Right lobe of liver (tissue), 6 donors: Measurements from ENCODE around the gene ADARB2. TPM values are rescaled to one million over a fixed set of nuclear protein-coding genes. Genes with fewer than 3 reads are reported as not detected.

Source experiments
- ATAC-seq, 4 donors: fragments of 200-7000 bp; cut with Tn5 transposase; one replicate each; pipeline ENCODE4 v1.9.1; 2020; ENCODE audit warnings: mild to moderate bottlenecking in 4 of 4, moderate library complexity in 4 of 4
- DNase-seq, 3 donors: peaks; one replicate each; pipeline ENCODE4 v3.0.0-alpha.2; 2020
- H3K27ac ChIP-seq, 3 donors: fragments of 200-600 bp; one replicate each; pipeline ENCODE4 v1.8.0; 2022
- H3K27me3 ChIP-seq, 2 donors: fragments of 200-600 bp; one replicate each; pipeline ENCODE4 v1.8.0; 2022
- H3K36me3 ChIP-seq, 4 donors: fragments of 200-600 bp; sonication (generic) in 1 of 4; one replicate each; pipeline versions ENCODE4 v1.5.1 to v1.8.0; 2017 to 2022; ENCODE audit warnings: control low read depth in 1 of 4
- H3K4me1 ChIP-seq, 4 donors: fragments of 200-600 bp; sonication (generic) in 1 of 4; one replicate each; pipeline versions ENCODE4 v1.5.1 to v1.8.0; 2017 to 2022; ENCODE audit warnings: control low read depth in 1 of 4
- H3K4me3 ChIP-seq, 3 donors: fragments of 200-600 bp; one replicate each; pipeline ENCODE4 v1.8.0; 2022
- H3K9me3 ChIP-seq, 4 donors: fragments of 200-600 bp; sonication (generic) in 1 of 4; one replicate each; pipeline versions ENCODE4 v1.5.1 to v1.8.0; 2017 to 2022; ENCODE audit warnings: control low read depth in 1 of 4
- POLR2A ChIP-seq: fragments of 450-650 bp; IDR thresholded peaks from one replicate; pipeline ENCODE4 v1.6.1; 2017; ENCODE audit warnings: antibody characterized with exemption, mild to moderate bottlenecking
- WGBS: methylation state at CpG from one replicate; pipeline ENCODE4 v1.1.6; 2018; ENCODE audit warnings: low coverage, low lambda C conversion rate; ENCODE audit not compliant: insufficient coverage; ENCODE audit errors: missing lambda C conversion rate; 5-methylcytosine and 5-hydroxymethylcytosine counted together
- intact Hi-C, 2 donors: fragments of 100-400 bp; cut with DNase I; formaldehyde crosslinking; loops; one replicate each; pipeline versions ENCODE4 v1.11.2 to v1.14.1; 2022
- total RNA-seq, 6 experiments: library from RNA; depleted of rRNA in 2 of 6; stranded (reverse); fragments of >200 nt in 2 of 6; fragmentation: NEBNext Ultra II Directional in 3 of 6; extraction: Animal tissue kit (Norgen Biotek cat#: 25700) in 3 of 6; gene quantifications; one replicate each; pipeline versions ENCODE4 v1.1.0 to v1.2.4, GENCODE V29; 2016 to 2023
- TF ChIP-seq, protein P1 (sequence below), 4 donors: fragments of 200-600 bp in 3 of 4; fragments of 450-650 bp in 1 of 4; IDR thresholded peaks; one replicate each; pipeline versions ENCODE4 v1.5.1 to v1.8.0; 2016 to 2022; ENCODE audit warnings: antibody characterized with exemption in 4 of 4, mild to moderate bottlenecking in 2 of 4
- donor health status: DM: no; HTN: yes; CAD: no.
- donor health status: DM: no; HTN: no; CAD: no.
- donor health status: DM: no; HTN: no; CAD: no.
- donor health status: DM: no; HTN: yes; CAD: no.
- donor health status: DM: no; HTN: yes; CAD: no.

The ADARB2 gene
- total RNA-seq, 6 experiments from 2014 or later, result 0.07 to 0.68 (median 0.42) TPM

DNA sequence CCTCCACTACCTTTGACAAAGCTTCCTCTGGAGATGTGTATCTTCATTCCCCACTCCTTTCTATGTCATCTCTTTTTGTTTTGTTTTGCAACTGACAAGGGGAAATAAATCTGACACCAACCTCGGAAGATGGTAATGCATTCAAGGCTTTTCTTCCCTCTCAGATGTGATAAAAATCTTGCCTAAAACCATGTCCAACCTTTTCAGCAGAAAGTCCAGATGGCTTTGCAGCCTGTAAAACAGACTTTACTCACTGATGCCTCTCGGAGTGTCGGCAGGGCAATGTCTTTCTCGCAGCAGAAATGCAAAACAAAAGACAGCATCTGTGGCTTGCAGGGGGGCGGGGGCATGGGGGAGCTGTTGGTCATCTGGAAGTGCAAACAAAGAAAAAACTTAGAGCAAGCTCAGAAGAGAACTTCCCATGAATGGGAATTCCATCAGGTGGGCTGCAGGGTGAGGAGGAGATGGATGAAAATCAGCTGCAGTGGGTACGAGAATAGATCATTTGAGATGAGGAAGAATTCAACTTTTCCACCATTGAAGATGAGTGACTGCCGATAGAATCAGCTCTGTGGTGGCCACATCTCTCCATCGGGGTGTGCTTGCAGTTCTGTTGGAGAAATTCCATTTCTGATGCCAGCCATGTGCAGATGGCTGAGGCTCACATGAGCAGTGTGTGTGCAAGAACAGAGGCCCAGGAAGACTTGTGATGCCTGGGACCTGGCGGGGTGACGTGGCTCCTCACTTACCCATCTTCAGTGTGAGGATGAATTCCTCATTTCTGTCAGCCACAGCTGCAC is 443.5 kb downstream of the ADARB2 start:
- 29% methylated on average over 9 of the region's 10 CpGs for WGBS
- no peak overlapping the region for H3K4me3 ChIP-seq
- no peak for ATAC-seq
- H3K4me1 ChIP-seq, result no peaks in the 10 kb centered on the region
- H3K9me3 ChIP-seq, result no peaks in the 10 kb centered on the region
- intact Hi-C loops, result no loop called here
- no peaks in the 10 kb centered on the region for H3K27me3 ChIP-seq
- H3K27ac ChIP-seq, result no peak overlapping the region
- DNase-seq, result no peak
- no peaks in the 10 kb centered on the region for H3K36me3 ChIP-seq
- TF ChIP-seq, protein P1, sequence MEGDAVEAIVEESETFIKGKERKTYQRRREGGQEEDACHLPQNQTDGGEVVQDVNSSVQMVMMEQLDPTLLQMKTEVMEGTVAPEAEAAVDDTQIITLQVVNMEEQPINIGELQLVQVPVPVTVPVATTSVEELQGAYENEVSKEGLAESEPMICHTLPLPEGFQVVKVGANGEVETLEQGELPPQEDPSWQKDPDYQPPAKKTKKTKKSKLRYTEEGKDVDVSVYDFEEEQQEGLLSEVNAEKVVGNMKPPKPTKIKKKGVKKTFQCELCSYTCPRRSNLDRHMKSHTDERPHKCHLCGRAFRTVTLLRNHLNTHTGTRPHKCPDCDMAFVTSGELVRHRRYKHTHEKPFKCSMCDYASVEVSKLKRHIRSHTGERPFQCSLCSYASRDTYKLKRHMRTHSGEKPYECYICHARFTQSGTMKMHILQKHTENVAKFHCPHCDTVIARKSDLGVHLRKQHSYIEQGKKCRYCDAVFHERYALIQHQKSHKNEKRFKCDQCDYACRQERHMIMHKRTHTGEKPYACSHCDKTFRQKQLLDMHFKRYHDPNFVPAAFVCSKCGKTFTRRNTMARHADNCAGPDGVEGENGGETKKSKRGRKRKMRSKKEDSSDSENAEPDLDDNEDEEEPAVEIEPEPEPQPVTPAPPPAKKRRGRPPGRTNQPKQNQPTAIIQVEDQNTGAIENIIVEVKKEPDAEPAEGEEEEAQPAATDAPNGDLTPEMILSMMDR (IDR thresholded peaks at IDR 0.05), result no peak
- no peak for TF ChIP-seq POLR2A

DNA sequence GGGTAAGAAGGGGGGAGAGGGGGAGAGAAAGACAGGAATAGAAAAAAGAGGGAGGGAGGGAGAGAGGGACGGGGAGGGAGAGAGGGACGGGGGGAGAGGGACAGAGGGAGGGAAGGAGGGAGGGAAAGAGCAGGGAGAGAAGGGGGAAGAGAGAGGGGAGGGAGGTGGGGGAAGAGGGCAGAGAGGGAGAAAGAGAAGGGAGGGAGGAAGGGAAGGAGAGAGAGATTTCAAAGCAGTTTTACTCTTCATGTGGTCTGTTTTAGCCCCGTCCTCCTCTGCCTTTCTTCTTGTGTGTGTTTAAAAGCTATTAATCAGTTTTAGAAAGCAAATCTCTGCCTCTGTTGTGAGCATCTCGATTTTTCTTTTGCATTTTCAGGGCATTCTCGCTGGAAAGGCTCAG is 444.2 kb downstream of the ADARB2 start:
- no peak for ATAC-seq
- Histone ChIP-seq H3K27ac (no peak overlapping the region), H3K36me3 (no peaks in the 10 kb centered on the region), H3K4me3 (no peak overlapping the region), H3K27me3 (no peaks in the 10 kb centered on the region), H3K4me1 (no peaks in the 10 kb centered on the region), H3K9me3 (no peaks in the 10 kb centered on the region)
- DNase-seq, result no peak
- 10% methylated on average over 5 of the region's 5 CpGs for WGBS
- intact Hi-C loops, result no loop called here
- no peak for TF ChIP-seq POLR2A
- TF ChIP-seq, protein P1 (IDR thresholded peaks at IDR 0.05), result no peak

DNA sequence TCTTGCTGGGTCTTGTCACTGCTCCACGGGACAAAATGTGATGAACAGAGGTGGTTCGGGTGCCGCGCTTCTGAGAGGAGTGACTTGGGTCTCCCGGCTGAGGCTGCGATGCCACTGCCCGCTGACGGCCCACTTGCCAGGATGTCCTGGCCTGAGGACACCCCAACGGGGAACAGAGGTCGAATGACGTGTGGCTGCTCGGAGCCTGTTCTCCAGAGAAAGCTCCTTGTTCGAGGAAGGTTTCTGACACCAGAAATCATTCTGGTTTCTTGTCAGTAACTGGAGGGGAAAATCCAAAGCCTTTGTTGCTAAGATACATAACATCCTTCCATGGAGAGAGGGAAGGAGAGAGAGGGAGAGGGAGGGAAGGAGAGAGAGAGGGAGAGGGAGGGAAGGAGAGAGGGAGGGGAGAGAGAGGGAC is 444.7 kb downstream of the ADARB2 start:
- DNase-seq (no peak), ATAC-seq (no peak)
- H3K4me1 ChIP-seq, result no peaks in the 10 kb centered on the region
- no peaks in the 10 kb centered on the region for H3K27me3 ChIP-seq
- no peak overlapping the region for H3K27ac ChIP-seq
- TF ChIP-seq, protein P1 (IDR thresholded peaks at IDR 0.05), result no peak
- no peak for TF ChIP-seq POLR2A
- no peaks in the 10 kb centered on the region for H3K36me3 ChIP-seq
- 44% methylated on average over 9 of the region's 13 CpGs for WGBS
- intact Hi-C loops, result no loop called here
- no peaks in the 10 kb centered on the region for H3K9me3 ChIP-seq
- no peak overlapping the region for H3K4me3 ChIP-seq

DNA sequence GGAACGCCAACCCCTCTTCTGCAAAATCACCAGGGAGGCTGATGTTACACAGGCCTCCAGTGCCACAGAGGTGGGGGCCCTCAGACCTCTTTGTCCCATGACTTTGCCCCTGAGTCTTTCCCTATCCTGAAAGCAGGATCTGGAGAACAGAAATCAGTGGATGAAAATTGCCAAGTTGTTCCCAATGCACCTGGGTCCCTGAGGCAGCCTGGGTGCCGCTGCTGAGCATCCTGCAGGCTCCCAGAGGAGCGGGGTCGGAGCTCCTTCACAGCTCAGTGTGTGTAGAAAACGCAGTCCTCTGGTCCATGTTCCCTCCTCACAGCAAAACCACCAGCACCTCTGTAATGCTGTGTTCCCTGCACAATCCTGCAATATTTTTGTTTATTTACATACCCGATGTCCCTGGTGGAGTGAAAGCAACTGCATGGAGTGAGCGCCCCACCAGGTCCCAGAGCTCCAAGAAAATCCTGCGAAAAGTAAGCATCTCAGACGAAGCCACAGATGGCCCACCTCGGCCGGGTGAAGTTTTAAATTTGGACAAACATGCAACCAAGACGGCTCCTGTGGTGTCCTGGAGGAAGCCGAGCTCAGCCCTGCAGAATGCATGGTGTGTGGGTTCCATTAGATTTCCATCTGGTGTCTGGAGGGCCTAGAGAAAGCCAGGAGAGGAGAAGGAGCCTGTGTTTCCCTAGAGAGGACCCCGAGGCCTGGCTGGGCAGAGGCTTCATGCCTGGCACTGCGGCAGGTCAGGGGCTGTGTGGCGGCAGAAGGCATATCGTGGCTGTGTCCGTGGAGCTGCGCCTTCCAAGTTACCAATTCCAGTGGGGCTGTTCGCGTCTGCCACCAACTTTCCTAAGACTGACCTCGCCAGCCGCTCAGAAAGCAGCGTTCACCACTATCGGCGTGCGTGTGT is 445.9 kb downstream of the ADARB2 start:
- Histone ChIP-seq H3K9me3 (no peaks in the 10 kb centered on the region), H3K27me3 (no peaks in the 10 kb centered on the region), H3K4me1 (no peaks in the 10 kb centered on the region), H3K36me3 (no peaks in the 10 kb centered on the region), H3K27ac (no peak overlapping the region), H3K4me3 (no peak overlapping the region)
- DNase-seq (no peak), ATAC-seq (no peak)
- intact Hi-C loops, result no loop called here
- TF ChIP-seq, protein P1 (IDR thresholded peaks at IDR 0.05), result no peak
- no peak for TF ChIP-seq POLR2A
- WGBS, result 80% methylated on average over 13 of the region's 27 CpGs
